Right kidney (tissue), 1 donor: ENCODE data around the gene PHKA2.

Source experiments
- DNase-seq: peaks from one replicate; pipeline ENCODE4 v3.0.0-alpha.2; 2016

Gene PHKA2

DNA sequence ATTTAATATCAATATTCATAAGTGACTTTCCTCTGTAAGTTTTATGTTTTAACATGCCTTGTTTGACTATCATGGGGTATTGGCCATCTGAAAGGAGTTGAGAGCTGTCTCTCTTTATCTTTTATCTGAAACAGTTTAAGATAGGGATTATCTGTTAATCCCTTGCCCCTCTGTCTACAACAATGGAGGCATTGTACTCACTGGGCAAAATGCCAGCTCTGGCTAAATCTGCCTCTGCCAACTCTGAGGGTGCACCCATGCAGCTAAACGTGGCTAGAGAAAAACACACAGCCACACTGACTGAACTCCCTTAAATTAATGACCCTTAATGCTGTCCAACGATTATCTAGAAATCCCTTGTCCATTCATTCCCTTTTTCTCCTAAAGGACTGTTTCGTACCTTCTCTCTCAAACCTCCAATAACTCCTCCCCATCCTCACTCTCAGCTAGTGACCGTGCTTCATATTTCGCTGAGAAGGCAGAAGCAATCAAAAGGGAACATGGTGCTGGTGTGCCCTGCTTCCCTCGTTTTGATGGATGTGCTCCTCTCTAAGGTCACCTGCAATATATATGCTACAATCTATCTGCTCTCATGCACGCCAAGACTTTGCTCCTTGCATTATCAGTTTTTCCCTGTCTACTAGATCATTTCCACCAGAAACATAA, 10.3 kb downstream of the PHKA2 start:
- DNase-seq, result no peak

DNA sequence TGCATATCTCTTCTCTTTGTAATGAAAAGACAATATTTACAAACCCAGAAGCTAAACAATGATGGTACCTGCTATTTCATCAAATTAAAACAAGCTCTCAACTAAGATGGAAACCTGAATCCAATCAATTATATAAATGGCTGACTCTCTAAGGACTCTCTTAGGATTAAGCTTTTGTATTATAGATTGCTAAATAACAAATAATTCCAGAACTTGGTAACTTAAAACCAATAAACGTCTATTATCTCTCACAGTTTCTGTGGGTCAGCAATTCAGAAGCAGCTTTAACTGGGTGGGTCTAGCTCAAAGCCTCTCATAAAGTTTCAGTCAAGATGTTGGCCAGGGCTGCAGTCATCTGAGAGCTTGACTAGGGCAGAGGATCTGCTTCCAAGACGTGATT, 12.4 kb downstream of the PHKA2 start:
- no peak for DNase-seq

DNA sequence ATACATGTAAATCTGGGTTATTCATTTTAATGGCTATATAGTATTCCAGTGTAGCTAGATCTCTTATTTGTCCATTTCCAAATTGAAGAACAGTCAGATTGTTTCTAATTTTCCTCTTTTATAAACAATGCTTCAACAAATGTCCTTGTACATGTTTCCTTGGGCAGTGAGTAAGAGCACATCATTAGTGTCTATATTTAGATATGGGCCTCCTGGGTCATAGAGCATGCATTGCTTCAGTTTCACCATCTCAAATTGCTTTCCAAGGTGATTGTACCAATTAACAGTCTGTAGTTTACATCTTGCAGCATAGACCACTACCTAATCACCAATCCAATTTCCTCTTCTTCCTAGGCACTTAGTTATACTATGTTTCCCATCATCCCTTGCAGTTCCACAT, 13.4 kb downstream of the PHKA2 start:
- DNase-seq, result no peak

DNA sequence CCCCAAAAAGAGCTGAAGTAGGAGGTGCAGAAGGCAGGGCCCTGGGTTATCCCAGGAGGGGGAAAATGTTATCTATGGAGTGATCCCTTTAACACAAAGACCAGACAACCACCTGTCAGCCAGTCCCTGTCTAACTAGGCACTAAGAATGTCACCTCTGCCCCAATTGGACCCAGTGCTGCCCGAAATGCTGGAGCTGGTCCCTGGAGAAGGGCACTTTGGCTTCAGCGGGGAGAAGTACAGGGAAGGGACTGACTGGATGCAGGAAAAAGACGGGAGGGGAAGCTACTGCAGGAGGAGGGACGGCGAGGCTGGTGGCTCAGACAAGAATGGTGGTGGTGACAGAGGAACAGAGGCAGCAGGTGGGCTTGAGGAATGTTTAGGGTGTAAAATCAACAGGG, 17.3 kb downstream of the PHKA2 start:
- DNase-seq, result no peak

DNA sequence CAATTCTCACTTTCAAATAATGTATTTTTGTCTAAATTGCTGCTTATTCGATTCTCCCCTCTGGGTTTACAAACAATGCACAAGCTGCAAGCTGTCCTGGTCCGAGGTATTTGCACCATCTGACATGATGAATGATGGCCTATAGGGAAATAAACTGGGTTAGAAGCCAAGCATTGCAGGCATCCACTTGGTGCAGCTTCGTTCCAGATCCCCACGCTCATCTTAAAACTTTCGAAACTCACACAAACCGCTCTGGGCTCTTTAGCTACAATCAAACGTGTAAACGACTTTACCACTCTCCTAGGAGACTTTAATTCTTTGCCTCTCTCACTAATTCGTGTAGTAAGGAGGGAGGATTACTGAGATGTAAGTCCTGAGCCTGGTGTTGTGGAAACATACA, 19.0 kb downstream of the PHKA2 start:
- no peak for DNase-seq

DNA sequence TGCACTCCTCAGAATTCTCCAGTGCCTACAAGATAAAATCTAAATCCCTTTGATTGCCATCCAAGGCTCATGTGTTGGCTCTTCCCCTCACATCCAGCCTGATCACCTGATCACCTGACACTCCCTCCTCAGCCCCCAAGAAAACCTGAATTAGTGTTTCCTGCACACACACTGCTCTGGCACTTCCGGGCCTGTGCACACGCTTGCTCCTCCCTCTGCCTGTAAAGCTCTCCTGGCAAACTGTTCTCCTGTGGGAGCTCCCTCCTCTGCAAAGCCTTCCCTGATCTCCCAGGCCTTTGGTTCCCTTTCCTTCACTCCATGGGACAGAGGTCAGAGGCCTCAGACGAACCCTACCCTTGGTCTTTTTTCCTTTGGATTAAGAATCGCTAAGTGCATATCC, 19.9 kb downstream of the PHKA2 start:
- no peak for DNase-seq

DNA sequence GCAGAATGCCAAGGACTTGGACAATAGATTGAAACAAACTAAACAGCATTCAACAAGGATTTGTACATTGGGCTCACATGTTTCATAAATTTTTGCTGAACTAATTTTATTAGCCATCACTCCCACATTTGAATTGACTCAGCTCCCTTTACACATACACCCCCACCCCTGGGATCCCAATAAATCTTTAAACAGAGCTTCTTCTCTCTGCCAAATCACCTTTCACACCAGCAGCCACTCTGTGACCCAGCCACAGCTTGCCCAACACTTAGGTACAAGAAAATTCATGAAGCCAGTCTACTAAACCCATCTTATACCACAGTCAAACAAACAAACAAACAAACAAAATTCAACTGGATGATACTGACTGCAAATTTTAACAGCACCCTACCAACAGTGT, 21.6 kb downstream of the PHKA2 start:
- DNase-seq, result no peak

DNA sequence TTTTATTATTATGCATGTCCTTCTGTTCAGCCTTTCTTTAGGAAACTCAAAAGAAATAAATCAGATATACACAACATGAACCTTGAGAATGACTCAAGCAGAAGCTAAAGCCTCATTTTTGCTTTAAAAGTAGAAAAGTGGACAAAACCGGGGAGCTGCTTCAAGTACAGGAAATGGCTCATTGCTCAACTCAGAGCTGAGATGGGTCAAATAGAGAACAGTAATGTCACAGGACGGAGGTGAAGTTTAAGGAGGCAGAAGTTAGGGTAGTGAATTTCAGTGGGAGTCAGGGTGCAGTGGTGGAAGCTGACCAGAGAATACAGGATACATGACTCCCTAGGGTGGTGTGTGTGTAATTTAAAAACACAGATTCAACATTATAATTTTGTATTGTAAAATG, 22.2 kb downstream of the PHKA2 start:
- no peak for DNase-seq

DNA sequence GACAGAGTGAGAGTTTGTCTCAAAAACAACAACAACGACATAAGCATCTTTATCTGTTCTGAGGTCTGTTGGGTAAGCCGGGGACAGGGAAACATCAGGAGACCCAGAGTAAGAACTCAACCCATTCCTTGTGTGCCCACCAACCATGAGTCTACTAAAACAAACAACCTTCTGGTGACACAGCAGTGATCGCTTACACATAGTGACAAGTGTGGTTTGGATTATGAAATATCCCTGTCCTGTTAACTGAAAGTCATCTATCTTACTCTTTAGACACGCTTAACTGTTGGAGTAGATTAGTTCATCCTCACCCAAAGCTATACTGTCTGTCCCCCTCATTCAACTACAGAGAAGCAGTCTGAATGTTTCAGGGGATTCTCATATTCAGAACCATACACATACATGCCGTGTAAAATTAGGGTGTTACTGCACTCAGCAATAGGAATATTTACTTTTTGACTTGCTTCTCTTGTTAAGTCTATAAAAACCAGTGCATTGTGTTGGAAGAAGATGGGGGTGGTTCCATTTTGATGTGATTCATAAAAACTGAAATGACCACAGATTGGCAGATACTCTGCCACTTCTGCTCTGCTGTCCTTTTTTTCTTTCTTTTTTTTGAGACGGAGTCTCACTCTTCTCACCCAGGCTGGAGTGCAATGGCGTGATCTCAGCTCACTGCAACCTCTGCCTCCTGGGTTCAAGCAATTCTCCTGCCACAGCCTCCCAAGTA, 27.4 kb downstream of the PHKA2 start:
- no peak for DNase-seq

DNA sequence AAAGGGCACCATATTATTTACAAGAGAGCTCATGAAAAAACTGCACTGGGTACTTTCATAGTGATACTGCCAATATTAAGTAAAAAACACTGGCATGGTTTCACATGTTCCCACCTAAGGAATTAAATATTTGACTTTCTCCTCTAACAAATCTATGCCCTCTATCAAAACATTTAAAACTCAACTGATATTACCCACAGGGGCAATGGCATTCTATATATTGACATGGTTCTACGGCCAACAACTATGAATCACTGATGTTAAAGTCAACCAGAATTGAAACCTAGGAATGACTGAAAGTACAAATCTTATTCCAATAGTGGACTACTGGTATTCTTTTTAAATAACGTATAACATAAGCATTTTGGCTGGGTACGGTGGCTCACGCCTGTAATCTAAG, 28.2 kb downstream of the PHKA2 start:
- no peak for DNase-seq

DNA sequence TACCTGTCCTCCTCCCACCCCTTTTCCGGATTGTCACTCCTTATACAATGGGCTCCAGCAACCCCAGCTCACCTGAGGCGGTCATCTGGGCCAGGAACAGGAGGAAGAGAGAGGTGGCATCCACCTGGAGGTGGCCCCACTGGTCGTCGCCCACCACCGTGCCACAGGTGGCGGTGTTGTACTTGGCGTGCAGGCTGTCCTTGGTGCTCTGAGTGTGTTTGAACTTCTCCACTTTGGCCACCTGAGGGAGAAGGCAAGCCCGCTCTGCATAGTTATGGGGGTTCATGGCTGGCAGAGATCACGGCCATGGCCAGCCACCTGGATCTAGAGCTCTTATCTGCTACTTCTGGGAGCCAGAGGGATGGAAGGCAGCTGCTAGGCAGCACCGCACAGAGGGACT, 32.9 kb downstream of the PHKA2 start:
- no peak for DNase-seq

DNA sequence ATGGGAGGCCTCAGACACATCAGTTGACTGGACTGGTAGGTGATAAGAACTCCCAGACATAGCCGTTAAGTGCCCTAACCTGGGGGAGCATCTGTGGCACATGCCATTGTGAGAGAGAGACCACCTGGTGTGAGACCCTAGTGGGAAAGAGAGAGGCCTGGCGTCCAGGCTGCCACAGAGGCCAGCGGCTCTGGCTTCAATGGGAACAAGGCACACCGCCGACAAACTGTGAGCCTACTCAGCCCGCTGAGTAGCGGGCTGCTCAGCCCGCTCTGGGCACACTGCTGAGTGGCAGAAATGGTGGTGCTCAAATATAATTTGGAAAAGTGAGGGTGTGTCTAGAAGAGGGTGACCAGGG, 34.0 kb downstream of the PHKA2 start:
- no peak for DNase-seq

DNA sequence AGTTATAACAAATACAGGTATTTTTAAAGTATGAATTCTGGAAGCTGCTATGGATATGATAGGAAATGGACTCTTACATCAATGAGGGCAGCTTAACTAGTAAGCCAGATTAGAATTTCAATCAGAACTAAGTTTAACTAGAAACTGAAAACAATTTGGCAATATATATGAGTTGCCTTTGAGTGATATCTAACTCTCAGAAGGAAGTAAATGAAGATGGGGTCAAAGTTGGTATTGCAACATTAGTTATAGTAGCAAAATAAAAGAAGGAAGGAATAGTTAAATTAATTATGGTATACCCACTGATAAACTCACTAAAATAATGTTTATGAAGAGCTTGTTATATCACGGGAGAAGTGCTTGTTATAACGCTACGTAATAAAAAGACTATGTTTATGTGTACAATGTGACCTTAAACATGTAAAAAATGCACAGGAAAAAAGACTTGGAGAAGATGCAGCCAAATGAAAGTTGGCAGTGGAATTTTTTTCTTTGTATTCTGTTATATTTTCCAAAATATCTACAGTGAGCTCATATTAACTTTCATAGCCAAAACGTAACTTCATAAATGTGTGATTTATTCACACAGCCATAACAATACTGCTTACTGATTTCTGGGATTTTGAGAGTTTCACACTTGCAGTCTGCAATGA, 34.5 kb downstream of the PHKA2 start:
- no peak for DNase-seq

DNA sequence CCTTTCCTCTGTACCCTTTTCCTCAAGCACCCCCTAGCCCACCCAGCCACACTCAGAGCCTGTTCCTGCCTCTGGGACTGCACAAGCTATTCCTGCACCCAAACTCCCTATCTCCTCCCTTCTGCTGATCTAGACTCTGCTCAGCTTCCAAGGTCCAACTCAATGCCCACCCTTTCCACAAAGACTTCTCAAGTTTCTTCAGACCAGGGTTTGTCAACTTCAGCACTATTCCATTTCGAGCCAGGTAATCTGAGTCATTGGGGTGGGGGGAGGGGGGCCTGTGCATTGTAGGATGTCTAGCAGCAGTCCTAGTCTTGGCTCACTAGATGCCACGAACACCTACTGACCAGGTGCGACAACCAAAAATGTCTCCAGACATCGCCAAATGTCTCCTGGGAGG, 37.3 kb downstream of the PHKA2 start:
- DNase-seq, result no peak

DNA sequence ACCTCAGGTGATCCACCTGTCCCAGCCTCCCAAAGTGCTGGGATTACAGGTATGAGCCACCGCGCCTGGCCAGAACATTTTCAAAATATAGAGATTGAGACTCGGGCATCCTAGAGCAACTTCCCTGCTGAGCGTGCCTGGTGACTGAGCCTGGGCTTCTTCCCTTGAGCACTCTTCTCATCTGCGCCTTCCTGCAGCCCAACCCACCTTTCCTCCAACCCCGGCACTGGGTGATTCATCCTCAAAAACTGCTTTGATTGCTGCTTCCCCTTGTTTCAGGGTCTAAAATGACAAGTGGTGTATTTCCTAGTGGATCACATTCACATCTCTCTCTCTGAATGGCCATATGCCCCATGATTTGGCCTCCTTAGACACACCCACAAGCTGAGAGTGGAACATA, 37.8 kb downstream of the PHKA2 start:
- DNase-seq, result no peak

DNA sequence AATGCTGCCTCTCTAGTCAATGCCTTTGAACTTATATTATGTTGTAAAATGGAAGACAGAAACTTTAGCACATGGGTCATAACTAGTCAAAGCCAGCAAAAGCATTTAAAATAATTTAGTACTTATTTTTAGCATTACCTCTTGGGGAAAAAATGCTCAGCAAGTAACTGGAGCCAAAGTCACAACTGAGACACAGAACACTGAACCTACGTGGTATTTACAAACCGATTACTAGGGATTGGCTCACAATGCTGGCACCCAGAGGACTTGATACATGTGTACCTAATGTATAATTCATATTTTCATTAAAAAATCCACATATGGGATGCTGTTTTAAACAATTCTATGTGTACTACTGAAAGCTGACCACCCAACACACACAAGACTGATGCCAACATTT, 38.4 kb downstream of the PHKA2 start:
- no peak for DNase-seq

DNA sequence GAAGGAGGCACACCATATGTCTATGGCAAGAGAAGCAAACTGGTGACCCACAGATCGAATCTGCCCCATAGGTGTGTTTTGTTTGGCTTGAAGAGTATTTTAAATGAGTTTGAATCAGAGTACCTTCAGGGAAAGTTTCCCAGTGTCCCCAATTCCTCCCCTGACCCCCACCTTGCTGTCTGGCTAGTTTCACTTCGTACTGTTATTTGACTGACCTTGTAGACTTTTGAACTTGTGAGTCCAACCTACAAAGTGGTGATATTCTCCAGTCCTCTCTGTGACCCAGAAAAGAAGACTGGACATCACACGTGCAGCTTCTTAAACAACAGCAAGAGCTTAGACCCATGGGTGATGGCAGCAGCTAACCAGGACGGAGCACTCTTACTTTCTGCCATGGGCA, 39.4 kb downstream of the PHKA2 start:
- DNase-seq, result no peak

DNA sequence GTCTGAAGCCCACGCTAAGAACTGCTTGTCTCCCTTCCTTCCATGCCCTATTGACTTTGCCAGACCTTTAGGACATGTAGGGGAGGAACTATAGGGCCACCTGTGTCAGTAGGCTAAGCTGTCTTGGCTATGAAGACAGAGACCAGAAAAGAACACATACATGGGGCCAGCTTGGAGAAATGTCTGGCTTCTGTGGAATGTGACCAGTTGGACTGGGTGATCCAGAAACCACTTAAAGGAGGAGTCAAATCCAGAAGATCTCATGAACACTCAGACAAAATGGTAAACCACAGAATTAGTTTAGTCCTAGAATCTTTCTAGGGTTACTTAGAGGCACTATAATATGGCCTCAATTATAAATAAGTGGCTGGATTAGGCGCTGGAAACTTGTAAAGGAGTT, 42.0 kb downstream of the PHKA2 start:
- no peak for DNase-seq

DNA sequence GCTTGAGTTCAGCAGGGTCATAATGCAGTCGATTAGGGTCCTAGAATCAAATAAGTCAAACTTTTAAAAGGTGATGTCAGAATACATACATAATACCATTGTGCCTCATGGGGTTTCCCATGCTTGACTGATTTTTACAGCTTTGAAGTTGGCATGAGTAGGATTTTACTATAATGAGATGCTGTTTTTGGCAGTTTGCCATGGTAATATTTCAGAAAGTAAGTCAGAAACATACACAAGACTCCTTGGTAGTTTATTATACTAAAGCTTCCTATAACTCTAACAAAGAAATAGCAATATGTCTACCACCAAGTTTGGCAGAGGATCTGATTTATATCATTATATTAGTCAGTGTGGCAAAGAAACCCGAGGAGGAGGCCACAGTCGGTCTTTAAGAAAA, 45.2 kb downstream of the PHKA2 start:
- no peak for DNase-seq

DNA sequence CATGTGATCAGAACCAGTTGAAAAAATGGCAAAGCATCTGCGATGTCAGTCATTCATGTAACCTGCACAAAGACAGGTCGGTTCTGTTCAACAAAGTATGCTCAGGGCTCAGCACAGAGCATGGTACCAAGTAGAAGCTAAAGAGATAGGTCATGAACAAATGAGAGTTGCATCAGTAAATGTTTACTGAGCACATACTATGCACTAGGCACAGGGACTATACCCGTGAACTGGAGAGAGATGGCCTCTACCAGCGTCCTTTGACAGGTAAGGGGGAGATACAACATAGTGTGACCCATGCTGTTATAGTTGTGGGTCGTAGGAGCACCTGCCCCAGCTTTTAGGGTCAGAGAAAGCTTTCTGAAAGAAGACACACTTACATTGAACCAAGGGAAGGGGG, 46.7 kb downstream of the PHKA2 start:
- no peak for DNase-seq

DNA sequence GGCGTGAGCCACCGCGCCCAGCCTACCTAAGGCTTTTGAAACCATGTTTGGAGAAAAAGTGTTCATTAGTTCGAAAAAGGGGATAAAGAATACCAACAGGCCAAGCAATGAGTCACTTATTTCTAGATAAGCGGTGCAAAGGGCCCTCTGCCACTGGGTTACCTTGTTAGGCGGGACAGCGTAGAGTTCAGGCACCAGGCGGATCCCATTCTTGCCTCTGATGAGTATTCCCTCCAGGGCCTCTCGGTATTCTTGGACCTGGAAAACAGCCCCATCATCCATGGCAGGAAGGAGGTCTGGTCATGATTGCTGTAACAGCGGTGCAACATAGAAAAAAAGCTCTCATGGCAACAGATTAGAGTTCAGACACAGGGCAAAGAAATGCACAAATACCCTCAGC, 48.0 kb downstream of the PHKA2 start:
- DNase-seq, result no peak

DNA sequence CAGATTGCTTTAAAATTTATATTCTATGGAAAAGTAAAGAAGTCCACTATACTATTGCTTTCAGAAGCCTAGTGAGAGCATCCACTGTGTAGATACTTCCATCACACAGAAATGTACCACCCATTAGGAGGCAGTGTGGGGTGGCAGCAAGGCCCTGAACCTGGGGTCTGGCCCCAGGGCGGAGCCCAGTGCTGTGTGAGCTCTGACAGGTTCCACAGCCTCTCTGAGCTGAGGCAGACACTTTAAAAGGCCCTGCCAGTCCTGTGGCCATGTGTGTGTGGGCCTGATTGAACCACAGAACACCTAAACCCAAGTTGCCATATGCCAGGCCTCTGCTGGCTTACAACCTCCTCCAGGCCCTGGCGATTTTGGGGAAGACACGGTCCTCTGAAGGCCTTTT, 49.2 kb downstream of the PHKA2 start:
- DNase-seq, result no peak

DNA sequence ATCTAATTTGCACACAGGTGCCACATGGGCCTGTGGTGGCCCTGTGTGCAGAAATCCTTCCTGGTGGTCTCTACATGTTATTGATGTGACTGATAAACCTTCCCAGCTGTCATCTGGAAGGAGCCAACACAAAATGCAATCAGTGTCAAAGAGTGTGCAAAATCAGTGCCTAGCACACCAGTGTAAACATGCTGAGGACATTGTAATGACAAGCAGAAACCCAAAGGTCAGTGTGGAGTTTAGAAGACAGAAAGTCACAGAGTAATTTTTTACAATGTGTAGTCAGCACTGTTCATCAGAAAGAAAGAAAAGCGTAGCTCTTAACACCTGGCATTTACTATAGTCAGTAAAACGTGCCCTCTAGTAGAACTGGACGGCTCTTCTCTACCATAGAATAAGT, 50.3 kb downstream of the PHKA2 start:
- no peak for DNase-seq

DNA sequence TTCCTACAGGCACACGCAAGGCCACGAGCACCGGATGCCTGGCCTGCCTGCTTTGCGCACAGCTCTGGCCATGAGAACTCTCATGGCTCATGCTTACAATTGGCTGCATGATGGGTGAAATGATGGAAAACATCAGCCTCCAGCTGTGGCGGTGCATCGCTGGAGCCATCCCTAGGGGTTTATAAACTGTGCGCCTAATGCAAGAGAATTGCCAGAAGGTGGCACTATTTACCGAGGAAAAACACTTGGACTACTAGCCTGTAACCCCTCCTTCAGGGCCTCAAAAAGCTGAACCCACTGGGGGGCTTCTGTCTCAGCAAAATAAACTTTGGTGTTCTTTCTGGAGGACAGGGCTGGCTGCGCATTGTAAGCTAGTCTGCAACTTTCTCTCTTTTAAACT, 51.9 kb downstream of the PHKA2 start:
- no peak for DNase-seq
